GM12892 (cell line): ENCODE results near the gene ZNF195.
"Not testable (repeated sequence)": the region's sequence is repeated elsewhere in the genome, so short reads cannot be mapped to it uniquely, and the experiment has no call there.

Source experiments
- POLR2A ChIP-seq: IDR thresholded peaks from 2 replicates; pipeline ENCODE4 v1.6.1; 2011; ENCODE audit warnings: low read depth, low read length, control low read depth
- POLR2AphosphoS5 ChIP-seq: IDR thresholded peaks from 2 replicates; pipeline ENCODE4 v1.6.1; 2011; ENCODE audit warnings: low read depth, low read length, control low read depth

- not testable (repeated sequence) for TF ChIP-seq POLR2A, POLR2AphosphoS5
These were observed 19.6 kb upstream of the ZNF195 start for GRCh38 chr11:3398509-3398908.
